GM18870 (cell line): ENCODE measurements around the gene CFAP298.

ENCODE experiments used
- ATAC-seq: cut with Tn5 transposase; IDR thresholded peaks from one replicate; pipeline ENCODE4 v1.9.1; 2021; ENCODE audit warnings: moderate library complexity; ENCODE audit not compliant: unreplicated experiment

Gene CFAP298

DNA sequence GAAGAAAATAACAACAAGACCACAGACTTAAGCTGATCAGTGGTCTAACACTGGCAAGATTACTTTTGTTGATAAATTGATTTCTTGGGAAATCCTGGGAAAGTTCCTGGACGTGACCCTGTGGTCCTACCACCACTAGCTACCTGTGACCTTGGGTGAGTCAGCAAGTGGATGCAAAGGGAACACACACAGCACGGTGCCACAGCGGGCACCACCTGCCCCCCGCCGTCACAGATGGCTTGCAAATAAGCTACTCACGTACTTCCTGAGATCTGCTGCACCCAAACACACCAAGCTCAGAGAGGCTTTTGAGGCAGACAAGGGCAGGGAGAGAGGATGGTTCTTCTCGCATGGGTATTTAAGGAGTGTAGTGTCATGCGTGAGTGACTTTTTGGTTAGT is 12.7 kb downstream of the CFAP298 start:
- ATAC-seq = no peak

DNA sequence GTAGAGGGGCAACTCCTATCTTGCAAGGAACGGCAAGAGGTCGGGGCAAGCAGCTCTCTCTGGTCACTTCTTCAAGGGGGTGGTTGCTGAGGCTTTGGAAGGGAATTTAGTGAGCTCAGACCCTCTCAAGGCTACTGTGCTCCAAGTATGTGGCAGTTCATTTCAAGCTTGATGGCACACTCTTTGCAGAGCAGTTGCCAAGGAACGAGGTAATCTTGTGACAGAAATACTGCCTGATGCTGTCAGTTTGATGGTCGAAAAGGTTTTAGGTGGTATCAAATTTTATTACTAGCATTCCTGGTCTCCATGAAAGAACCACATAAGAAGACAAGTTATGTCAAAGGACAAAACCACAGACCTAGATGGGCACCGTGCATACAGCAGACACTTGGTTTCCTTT is 13.1 kb downstream of the CFAP298 start:
- ATAC-seq = no peak

DNA sequence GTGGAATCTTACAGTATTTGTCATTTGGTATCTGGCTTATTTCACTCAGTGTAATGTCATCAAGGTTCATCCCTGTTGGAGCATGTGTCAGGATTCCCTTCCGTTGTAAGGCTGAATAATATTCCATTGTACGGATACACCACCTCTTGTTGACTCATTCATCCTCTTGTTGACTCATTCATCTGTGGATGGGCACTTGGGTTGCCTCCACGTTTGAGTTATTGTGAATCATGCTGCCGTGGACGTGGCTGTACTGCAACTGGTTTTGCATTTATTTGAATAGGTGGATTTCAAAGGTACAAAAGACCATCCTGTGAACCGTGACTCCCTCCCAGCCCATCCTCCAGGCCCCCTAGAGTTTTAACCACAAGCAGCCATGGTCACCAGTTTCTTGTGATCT is 15.0 kb downstream of the CFAP298 start:
- no peak for ATAC-seq

DNA sequence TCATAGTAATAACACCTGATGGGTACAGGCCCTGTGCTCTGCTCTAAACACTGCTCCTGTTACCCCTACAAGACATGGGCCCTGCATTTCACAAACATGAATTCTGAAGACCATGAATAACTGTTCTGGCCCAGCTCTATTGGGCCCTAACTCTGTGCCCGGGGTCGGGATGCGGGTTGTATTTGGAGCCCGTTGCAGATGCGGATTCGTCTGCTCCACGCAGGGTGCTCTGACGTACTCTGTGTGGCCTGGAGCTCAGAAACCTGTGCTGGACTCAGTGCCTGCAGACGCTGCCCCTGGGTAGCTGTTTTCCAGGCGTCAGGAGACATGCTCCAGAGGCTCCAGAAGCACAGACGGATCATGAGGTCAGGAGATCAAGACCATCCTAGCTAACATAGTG is 16.7 kb downstream of the CFAP298 start:
- ATAC-seq = no peak

DNA sequence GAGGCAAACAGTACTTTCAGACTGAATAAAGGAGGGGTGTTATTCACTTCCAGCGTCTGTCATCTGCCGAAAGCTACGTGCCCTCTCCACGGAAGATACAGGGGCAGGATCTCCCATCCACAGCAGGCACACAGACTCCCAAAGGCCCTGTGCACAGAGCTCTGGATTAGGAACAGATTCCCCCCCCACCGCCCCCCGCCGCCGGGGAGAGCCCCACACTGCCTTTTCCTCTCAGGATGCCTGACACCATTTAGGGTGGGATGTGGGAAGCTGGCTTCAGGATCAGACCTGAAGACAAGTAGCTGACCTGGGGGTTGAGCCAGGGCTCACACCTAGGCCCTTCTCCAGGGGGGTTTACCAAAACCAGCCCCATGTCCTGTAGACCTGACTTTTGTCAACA is 18.5 kb downstream of the CFAP298 start:
- no peak for ATAC-seq

DNA sequence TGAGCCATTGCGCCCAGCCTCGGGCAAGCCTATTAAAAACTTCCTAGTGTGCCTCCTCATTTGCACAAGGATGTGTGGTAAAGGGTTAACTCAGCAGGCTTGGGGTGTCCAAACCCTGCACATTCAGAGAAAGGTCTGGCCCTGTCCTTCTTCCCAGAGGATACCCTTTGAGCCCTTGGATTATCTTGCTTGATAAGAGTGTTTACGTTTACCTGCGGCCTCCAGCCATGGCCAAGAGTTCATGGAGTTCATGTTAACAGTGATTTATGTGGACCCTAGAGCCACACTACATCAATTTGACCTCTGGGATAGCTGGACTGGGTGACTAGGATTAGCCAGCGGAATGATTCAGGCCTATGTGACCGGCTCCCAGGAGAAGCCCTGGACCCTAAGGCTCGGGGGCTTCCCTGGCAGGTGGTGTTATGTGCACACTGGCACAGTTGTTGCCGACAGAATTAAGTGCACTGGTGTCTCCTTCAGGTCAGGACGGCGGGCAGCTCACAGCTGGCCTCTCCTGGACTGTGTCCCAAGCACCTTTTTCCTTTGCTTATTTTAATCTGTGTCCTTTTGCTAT is 19.2 kb downstream of the CFAP298 start:
- no peak for ATAC-seq

DNA sequence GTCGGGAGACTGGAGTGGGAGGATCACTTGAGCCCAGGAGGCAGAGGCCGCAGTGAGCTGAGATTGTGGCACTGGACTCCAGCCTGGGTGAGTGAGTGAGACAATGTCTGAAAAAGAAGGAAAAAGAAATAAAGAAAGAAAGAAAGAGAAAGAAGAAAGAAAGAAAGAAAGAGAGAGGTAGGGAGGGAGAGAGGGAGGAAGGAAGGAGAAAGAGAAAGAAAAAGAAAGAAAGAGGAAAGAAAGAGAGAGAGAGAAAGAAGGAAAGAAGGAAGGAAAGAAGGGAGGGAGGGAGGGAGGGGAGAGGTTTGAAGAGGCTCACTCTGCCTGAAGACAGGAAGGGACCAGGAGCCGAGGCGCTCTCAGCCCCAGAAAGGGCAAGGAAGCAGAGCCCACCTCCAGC is 22.0 kb downstream of the CFAP298 start:
- no peak for ATAC-seq

DNA sequence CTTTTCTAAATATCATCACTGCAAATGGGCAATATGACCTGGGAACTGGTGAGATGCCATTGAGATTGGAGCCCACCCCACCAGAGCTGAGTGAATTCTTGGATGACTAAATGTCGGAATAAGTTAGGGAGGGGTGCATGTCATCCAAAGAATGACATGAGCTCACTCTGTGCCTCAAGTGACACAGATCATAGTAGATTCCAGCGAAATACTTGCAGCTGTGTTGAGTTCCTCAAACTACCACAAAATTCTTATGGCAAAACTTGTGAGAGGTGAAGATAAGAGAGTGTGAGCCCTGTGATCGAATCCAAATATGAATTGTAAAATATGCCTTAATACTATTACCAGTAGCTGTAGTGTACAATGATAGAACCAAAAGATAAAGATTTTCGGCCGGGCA is 24.5 kb downstream of the CFAP298 start:
- ATAC-seq = no peak

DNA sequence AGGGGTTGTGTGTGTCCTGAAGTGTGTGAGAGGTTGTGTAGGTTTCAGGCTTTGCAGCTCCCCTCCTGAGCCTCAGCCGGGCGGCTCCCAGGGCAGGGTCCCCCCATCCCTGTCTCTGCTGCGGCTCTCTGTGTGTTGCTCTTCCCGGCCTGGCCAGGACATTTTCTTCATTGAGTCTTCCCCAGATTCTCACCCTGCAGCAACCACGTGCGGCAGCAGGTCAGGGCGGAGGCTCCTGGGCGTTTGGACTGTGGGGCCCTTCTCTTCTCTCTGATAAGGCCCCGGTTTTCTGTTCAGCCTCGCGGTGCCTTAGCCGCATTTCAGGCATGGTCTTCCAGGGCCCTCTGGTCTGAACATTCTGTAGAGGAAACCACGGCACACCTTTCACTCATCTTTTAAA is 25.1 kb downstream of the CFAP298 start:
- ATAC-seq = no peak

DNA sequence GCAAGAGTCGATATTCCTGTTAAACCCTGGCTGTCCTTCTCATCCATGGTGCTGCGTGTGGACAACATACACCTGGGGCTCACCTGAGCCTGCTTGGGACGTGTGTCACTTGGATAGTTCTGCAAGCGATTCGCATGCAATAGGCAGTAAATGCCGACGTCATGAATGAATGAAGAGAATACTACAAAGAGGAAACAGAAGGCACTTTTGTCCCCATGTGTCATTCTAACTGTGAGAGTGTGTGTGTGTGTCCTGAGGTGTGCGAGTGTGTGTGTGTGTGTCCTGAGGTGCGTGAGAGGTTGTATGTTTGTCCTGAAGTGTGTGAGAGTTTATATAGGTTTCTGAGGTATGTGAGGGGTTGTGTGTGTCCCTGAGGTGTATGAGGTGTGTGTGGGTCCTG is 26.2 kb downstream of the CFAP298 start:
- ATAC-seq = no peak

DNA sequence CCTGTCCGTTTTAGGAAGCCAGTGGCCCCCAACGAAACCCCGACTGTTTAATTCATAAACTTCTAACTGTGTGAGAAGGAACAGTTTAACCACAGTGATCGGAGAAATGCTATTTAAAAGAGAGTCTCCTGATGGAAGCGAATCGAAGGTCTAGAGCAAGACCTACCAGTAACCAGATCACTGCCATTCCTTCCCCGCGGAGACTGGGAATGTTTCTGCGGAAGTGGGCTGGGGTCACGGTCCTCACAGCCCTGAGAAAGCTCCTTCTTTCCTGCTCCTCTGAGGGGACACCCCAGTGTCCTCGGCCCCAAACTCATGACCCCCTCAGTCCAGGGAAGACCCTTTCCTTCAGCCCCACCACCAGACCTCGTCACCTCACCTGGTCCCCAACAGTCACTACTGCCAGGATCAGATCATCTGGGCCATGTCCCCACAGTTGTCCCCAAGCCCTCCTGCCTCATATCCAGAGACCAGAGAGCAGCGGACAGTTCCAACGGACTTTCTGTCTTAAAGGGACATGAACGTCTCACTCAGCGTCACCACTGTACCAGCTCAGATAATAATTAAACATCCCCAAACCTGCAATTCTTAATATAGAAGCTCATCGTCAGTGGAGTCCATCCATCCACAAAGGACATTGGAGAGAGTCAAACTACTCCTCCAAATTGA is 27.0 kb downstream of the CFAP298 start, which contains the start of gene TCP10L:
TCP10L (minus strand) TSS at position 482 of the 669 bp plus-strand sequence. CDS start 1,219 bp downstream, outside the sequence.
- ATAC-seq = no peak

DNA sequence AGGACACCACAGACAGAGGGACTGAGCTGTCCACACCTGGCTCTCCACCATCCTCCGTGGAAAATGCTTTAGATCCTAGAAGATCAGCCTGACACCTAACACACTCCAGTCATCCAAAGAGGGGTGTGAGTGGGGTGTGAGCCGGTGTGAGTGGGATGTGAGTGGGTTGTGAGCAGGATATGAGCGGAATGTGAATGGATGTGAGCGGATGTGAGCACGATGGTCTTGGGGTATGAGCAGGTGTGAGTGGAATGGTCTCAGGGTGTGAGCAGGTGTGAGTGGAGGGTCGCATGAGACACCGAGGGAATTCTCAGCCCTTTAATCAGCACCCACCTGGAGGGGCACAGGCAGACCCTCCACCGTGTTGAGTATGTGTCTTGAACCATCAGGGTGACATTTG is 27.7 kb downstream of the CFAP298 start:
- ATAC-seq = no peak

DNA sequence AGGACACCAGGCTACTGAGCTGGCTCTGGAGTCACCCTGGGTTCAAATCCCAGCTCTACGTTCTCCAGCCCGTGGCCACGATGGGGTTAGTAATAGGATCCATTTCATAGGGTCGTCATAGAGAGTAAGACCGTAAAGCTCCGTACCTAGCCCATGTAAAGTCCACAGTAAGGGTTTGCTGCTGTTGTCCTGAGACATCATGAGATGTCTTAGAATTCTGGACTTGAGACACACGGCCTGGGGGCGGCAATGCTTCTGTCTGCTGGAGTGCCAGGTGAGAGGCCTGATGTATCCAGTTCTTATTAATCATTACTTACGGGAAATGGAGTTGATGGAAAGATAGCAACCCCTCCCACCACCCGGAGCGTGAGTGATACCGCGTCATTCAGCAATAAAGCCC is 30.4 kb downstream of the CFAP298 start:
- no peak for ATAC-seq

DNA sequence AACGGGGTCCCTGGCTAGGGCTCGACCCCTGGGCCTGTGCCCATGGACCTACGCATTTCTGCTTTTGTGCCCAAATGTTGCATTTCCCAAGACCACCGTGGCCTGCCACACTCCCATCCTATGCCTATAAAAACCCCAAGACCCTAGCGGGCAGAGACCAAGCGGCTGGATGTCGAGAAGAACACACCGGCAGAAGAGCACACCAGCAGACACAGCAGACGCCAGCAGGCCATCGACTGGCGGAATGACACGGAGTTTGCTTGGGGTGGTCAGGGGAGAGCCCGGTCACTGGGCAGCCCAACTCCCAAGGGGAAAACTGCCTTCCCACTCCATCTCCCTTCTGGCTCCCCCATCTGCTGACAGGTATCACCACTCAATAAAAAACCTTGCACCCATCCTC is 31.2 kb downstream of the CFAP298 start:
- no peak for ATAC-seq

DNA sequence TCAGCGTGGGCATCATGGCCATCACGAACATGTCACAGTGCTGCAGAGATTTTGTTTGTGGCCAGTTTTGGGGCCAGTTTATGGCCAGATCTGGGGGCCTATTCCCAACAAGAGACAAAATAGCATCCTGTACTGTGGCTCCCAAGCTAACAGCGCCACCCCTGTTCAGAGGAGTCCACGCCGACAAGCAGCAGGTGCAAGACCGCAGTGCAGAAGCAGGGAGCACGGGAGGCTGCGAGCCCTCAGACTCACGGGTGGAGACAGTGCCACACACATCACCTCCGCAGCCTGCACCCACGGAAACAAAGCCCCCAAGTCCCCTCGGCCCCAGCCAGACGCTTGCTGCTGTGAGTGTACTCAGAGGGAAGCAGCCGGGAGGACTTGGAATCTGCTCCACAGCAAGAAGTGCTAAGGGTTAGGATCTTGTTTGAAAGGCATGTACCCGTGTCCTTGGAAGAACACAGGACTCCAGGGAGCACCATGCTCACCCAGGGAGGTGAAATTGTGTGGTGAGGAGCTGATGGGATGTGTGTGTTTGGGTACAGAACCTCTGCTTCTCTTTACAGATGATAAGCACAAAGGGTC is 34.0 kb downstream of the CFAP298 start:
- no peak for ATAC-seq

DNA sequence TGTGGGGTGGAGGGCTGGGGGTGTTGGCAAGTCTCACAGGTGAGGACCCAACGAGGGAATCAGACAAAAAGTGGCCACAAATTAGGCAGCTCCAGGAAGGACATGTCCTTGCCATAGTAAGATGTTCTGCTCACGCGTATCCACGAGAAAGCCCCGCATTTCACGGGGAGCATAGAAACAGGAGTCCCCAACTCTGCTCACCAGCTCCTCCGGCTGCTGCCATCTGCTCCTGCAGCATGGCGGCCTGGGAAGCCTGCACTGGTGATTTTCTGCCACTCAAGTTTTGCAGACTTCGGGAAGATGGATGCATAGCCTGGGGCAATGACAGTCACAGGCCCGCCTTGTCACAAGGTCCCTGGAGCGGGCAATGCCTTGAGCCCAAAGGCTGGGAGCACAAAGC is 36.2 kb downstream of the CFAP298 start:
- ATAC-seq = no peak

DNA sequence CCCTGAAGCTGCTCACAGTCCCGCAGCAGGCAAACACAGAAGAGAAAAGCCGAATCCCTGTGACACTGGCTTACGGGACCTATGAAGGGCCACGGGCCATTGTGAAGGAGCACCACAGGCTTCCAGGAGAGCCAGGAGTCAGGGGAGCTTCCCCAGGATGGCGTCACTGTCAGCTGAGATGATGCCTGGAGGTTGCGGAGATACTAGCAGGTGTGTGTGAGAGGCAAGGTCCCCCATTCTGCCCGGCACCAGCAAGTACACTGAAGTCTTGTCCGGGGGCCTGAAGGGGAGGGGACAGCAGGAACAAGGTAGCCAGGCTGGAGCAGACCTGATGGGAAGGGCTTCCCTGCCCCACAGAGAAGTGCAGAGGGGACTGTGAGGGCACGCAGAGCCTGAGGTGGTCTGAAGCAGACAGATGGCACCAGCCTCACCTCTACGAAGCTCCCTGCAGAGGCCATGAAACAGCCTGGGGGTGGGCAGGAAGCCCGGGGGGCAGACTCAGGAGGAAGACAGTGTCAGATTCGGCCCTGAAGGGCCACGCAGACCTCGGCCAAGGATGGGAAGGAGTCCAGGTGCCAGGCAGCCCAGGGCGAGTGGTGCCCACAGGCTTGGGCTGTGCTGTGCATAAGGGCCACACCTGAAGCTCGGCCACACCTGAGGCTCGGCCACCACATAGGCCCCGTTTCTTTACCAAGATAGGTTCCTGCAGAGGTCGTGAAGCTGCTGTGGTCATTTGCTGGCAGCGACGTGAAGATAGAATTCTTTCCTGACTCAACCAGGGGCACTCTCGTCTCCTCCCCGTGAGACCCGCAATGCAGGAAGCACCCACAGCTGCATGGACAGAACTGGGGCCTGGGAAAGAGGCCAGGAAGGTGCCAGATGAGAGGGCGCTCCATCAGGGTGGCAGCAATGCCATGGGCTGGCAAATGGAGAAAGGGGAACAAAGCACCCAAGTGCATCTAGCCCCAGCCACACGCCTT is 36.9 kb downstream of the CFAP298 start:
- no peak for ATAC-seq

DNA sequence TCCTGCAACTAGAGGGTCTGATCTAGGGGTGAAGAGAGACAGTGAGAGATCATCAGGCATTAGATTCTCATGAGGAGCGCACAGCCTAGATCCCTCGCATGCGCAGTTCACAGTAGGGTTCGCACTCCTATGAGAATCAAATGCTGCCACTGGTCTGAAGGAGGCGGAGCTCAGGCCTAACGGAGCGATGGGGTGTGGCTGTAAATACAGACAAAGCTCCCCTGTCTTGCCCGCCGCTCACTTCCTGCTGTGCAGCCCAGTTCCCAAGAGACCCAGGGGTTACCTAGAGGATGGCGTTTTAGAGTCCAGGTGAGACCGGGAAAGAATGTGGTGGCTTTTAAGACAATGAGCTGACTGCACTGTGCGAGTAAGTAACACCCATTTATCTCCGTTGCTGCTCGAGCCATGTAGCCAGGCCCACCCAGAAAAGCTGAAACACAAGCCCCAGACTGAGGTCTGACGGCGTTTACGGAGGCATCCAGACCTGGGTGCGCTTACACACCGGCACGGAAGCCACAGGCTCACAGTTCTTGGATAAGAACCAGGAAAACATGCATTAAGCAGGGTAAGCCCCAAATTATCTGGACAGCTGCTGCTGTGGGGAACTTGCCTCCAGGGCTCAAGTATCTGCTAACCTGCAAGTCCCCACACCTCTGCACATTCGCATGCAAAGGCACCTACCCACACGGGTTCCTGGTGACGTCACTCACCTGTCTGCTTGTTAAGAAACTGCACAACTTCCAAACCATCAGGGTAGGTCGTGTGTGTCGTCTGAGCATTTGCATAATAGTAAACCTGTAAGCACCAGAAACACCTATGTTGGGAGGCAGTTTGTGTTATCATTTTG is 39.4 kb downstream of the CFAP298 start:
- ATAC-seq = no peak

DNA sequence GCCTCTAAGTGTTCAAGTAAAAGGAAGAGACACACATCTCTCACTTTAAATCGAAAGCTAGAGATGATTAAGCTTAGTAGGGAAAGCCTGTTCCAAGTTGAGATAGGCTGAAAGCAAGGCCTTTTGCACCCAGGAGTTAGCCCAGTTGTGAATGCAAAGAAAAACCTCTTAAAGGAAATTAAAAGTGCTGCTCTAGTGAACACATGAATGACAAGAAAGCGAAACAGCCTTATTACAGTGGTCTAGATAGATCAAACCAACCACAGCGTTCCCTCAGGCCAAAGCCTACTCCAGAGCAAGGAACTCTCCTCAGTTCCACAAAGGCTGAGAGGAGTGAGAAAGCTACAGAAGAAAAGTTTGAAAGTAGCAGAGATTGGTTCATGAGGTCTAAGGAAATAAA is 41.7 kb downstream of the CFAP298 start:
- no peak for ATAC-seq
